Astrocyte of the cerebellum (primary cell): Measurements from ENCODE around the gene RNF149.
"Not testable (repeated sequence)": the region's sequence is repeated elsewhere in the genome, so short reads cannot be mapped to it uniquely, and the experiment has no call there.

Experiments
- DNase-seq: peaks from one replicate; pipeline ENCODE4 v3.0.0-alpha.2; 2011; ENCODE audit warnings: low read depth
- H3K4me3 ChIP-seq: 2 replicates; pipeline ENCODE4 v1.5.1; 2011; ENCODE audit warnings: mild to moderate bottlenecking, low read depth, low read length, moderate library complexity
- CTCF ChIP-seq: IDR thresholded peaks from 2 replicates; pipeline ENCODE4 v1.5.1; 2012; ENCODE audit warnings: low read length, low read depth, moderate library complexity, mild to moderate bottlenecking; ENCODE audit errors: missing control alignments
- in situ Hi-C: cut with HindIII; loops from 2 replicates; pipeline ENCODE4 v1.10.0; 2017; ENCODE audit warnings: low sequenced_read_pairs

Gene RNF149

GRCh38 chr2:101308432-101309210 lies at the start of gene RNF149:
Gene RNF149, minus strand, starts transcription at chr2:101308701. Its CDS starts 113 bp downstream, at chr2:101308588.
- no peak for TF ChIP-seq CTCF
- DNase-seq = peak; percentile 66
- in situ Hi-C loops = no loop called here

GRCh38 chr2:101357376-101357775 lies 48.9 kb upstream of the RNF149 start:
- in situ Hi-C loops = no loop called here
- no peak for TF ChIP-seq CTCF

More at GRCh38 chr2:101308432-101309210, at the start of gene RNF149:
- H3K4me3 ChIP-seq = peak within 1 kb of the TSS; percentile 59

GRCh38 chr2:101356521-101356920 lies 48.0 kb upstream of the RNF149 start:
- H3K4me3 ChIP-seq = no peak overlapping the region
- DNase-seq = peak; percentile 24
- TF ChIP-seq CTCF = no peak
- in situ Hi-C loops = no loop called here

More at GRCh38 chr2:101357376-101357775, 48.9 kb upstream of the RNF149 start:
- no peak overlapping the region for H3K4me3 ChIP-seq
- no peak for DNase-seq

- DNase-seq = no peak
- in situ Hi-C loops = no loop called here
- no peak overlapping the region for H3K4me3 ChIP-seq
- TF ChIP-seq CTCF = no peak
These were observed 47.6 kb upstream of the RNF149 start for GRCh38 chr2:101356055-101356454.

- no peak for TF ChIP-seq CTCF
- DNase-seq = no peak
- in situ Hi-C loops = no loop called here
- no peak overlapping the region for H3K4me3 ChIP-seq
These were observed 47.0 kb upstream of the RNF149 start for GRCh38 chr2:101355401-101356054.

GRCh38 chr2:101354420-101355311 lies 46.2 kb upstream of the RNF149 start:
- no peak overlapping the region for H3K4me3 ChIP-seq
- no peak for DNase-seq
- no peak for TF ChIP-seq CTCF
- in situ Hi-C loops = no loop called here

GRCh38 chr2:101352631-101353030 lies 44.1 kb upstream of the RNF149 start:
- DNase-seq, H3K4me3 ChIP-seq, in situ Hi-C loops: not testable (repeated sequence)
